ENCODE data around the gene CHKB.
"Not testable (repeated sequence)": the region's sequence is repeated elsewhere in the genome, so short reads cannot be mapped to it uniquely, and the experiment has no call there.

CHKB gene

GRCh38 chr22:50545522-50546325 is 36.9 kb downstream of the CHKB start, which contains the start of gene KLHDC7B:
Gene KLHDC7B (plus strand): TSS chr22:50545899. CDS start chr22:50546244, 345 bp downstream.
- Mint-ChIP-seq H3K27me3 (ENCODE audit: low read depth) (peaks cover 12% of the 10 kb centered on the region), H3K9me3 (no peaks in the 10 kb centered on the region), H3K36me3 (ENCODE audit: low read depth) (no peaks in the 10 kb centered on the region), H3K27ac (no peak within 1 kb of the TSS), H3K4me3 (no peak within 1 kb of the TSS), H3K4me1 (no peaks in the 10 kb centered on the region)
- TF ChIP-seq, protein P1, sequence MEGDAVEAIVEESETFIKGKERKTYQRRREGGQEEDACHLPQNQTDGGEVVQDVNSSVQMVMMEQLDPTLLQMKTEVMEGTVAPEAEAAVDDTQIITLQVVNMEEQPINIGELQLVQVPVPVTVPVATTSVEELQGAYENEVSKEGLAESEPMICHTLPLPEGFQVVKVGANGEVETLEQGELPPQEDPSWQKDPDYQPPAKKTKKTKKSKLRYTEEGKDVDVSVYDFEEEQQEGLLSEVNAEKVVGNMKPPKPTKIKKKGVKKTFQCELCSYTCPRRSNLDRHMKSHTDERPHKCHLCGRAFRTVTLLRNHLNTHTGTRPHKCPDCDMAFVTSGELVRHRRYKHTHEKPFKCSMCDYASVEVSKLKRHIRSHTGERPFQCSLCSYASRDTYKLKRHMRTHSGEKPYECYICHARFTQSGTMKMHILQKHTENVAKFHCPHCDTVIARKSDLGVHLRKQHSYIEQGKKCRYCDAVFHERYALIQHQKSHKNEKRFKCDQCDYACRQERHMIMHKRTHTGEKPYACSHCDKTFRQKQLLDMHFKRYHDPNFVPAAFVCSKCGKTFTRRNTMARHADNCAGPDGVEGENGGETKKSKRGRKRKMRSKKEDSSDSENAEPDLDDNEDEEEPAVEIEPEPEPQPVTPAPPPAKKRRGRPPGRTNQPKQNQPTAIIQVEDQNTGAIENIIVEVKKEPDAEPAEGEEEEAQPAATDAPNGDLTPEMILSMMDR (IDR thresholded peaks at IDR 0.05; ENCODE audit: unreplicated experiment in 3 of 3) = no peak

DNA sequence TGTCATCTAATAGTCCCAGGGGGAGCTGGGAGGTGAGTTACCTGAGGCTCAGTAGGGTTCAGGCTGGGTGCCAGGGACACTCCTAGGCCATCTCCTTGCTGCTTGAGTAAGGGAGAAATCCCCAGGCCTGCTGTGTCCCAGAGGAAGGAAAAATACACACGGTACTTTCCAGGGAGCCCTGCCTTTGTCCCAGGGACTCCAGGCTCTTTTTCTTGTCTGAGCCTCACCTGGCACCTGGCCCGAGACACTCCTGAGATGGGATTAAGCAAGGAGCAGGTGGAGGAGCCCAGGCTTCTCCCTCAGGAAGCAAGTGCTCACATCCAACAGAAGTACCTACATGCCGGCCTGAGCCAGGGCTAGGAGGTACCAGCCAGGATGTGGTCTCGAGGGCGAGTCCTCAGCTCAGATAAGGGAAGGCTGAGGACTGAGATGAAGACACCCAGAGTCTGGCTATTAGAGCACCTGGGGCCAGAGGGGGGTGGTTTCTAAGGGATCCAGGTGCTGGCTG is 37.8 kb downstream of the CHKB start:
- H3K9me3 Mint-ChIP-seq = no peaks in the 10 kb centered on the region

GRCh38 chr22:50544078-50544745 is 38.4 kb downstream of the CHKB start:
- Mint-ChIP-seq H3K36me3 (ENCODE audit: low read depth) (no peaks in the 10 kb centered on the region), H3K4me3 (peak overlapping the region in 2 of 3 experiments; percentile 16 to 29), H3K4me1 (no peaks in the 10 kb centered on the region), H3K9me3 (no peaks in the 10 kb centered on the region), H3K27me3 (ENCODE audit: low read depth) (peaks cover 16% of the 10 kb centered on the region), H3K27ac (no peak overlapping the region)
- TF ChIP-seq, protein P1 (IDR thresholded peaks at IDR 0.05; ENCODE audit: unreplicated experiment in 3 of 3) = peak; percentile 41 to 62 (median 52)

More for the DNA sequence above, 37.8 kb downstream of the CHKB start:
- TF ChIP-seq, protein P1 (IDR thresholded peaks at IDR 0.05; ENCODE audit: unreplicated experiment in 3 of 3) = no peak
- no peaks in the 10 kb centered on the region for H3K36me3 Mint-ChIP-seq (ENCODE audit: low read depth)
- no peak overlapping the region for H3K4me3 Mint-ChIP-seq
- H3K4me1 Mint-ChIP-seq = no peaks in the 10 kb centered on the region
- H3K27ac Mint-ChIP-seq = no peak overlapping the region
- peaks cover 12% of the 10 kb centered on the region for H3K27me3 Mint-ChIP-seq (ENCODE audit: low read depth)

DNA sequence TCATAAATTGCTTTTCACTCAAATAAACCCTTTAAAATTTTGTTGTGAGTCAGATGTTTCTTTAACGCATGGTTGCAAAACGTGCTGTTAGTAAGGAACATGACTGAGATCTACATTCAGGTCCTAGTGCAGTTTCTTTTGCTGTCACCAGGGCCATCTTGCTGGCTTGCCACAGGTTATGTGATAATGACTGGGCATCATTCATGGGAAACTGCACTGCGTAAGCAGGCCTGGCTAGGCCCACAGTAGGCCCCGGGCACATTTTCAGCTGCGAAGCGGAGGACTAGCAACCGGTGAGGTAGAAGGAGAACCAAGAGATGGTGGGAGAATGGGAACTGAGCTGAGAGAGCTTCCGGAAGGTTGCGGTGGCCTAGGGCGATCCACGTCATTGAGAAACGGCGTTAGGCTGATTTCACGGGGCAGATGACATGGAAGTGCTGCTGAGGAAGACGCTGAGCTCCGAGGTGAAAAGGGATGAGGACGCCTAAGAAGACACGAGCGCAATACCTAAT is 40.2 kb downstream of the CHKB start:
- no peaks in the 10 kb centered on the region for H3K36me3 Mint-ChIP-seq (ENCODE audit: low read depth)
- no peak overlapping the region for H3K27ac Mint-ChIP-seq
- no peaks in the 10 kb centered on the region for H3K9me3 Mint-ChIP-seq
- no peaks in the 10 kb centered on the region for H3K4me1 Mint-ChIP-seq
- peaks cover 21% of the 10 kb centered on the region for H3K27me3 Mint-ChIP-seq (ENCODE audit: low read depth)
- H3K4me3 Mint-ChIP-seq = peak overlapping the region in 2 of 3 experiments; percentile 1
- TF ChIP-seq, protein P1 (IDR thresholded peaks at IDR 0.05; ENCODE audit: unreplicated experiment in 3 of 3) = no peak

- H3K27ac Mint-ChIP-seq; H3K36me3 Mint-ChIP-seq (ENCODE audit: low read depth); H3K9me3 Mint-ChIP-seq; H3K4me1 Mint-ChIP-seq; H3K4me3 Mint-ChIP-seq: not testable (repeated sequence)
- H3K27me3 Mint-ChIP-seq (ENCODE audit: low read depth) = peaks cover 21% of the 10 kb centered on the region
These were observed 41.0 kb downstream of the CHKB start for GRCh38 chr22:50541667-50542026.

GRCh38 chr22:50540381-50540780 is 42.3 kb downstream of the CHKB start:
- no peaks in the 10 kb centered on the region for H3K9me3 Mint-ChIP-seq

More at GRCh38 chr22:50540381-50540780, 42.3 kb downstream of the CHKB start:
- Mint-ChIP-seq H3K4me3 (no peak overlapping the region), H3K27ac (no peak overlapping the region), H3K27me3 (ENCODE audit: low read depth) (peaks cover 21% of the 10 kb centered on the region), H3K36me3 (ENCODE audit: low read depth) (no peaks in the 10 kb centered on the region), H3K4me1 (no peaks in the 10 kb centered on the region)
- TF ChIP-seq, protein P1 (IDR thresholded peaks at IDR 0.05; ENCODE audit: unreplicated experiment in 3 of 3) = no peak
